ENCODE measurements around the gene AKR1D1.
"Not testable (repeated sequence)": the region's sequence is repeated elsewhere in the genome, so short reads cannot be mapped to it uniquely, and the experiment has no call there.

- TF ChIP-seq, protein P1, sequence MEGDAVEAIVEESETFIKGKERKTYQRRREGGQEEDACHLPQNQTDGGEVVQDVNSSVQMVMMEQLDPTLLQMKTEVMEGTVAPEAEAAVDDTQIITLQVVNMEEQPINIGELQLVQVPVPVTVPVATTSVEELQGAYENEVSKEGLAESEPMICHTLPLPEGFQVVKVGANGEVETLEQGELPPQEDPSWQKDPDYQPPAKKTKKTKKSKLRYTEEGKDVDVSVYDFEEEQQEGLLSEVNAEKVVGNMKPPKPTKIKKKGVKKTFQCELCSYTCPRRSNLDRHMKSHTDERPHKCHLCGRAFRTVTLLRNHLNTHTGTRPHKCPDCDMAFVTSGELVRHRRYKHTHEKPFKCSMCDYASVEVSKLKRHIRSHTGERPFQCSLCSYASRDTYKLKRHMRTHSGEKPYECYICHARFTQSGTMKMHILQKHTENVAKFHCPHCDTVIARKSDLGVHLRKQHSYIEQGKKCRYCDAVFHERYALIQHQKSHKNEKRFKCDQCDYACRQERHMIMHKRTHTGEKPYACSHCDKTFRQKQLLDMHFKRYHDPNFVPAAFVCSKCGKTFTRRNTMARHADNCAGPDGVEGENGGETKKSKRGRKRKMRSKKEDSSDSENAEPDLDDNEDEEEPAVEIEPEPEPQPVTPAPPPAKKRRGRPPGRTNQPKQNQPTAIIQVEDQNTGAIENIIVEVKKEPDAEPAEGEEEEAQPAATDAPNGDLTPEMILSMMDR (IDR thresholded peaks at IDR 0.05; ENCODE audit: low read depth, low read length, poor library complexity, severe bottlenecking) = not testable (repeated sequence)
- not testable (repeated sequence) for TF ChIP-seq EZH2phosphoT487 (IDR thresholded peaks at IDR 0.05; ENCODE audit: borderline replicate concordance, low read length)
These were observed 36.2 kb upstream of the AKR1D1 start for GRCh38 chr7:138040063-138040462.
